ENCODE measurements around the gene FXYD2. TPM values are rescaled to one million over a fixed set of nuclear protein-coding genes. Genes with fewer than 3 reads are reported as not detected.

FXYD2 gene
- total RNA-seq, 1 donor from 2014 or later = 5.0 TPM

DNA sequence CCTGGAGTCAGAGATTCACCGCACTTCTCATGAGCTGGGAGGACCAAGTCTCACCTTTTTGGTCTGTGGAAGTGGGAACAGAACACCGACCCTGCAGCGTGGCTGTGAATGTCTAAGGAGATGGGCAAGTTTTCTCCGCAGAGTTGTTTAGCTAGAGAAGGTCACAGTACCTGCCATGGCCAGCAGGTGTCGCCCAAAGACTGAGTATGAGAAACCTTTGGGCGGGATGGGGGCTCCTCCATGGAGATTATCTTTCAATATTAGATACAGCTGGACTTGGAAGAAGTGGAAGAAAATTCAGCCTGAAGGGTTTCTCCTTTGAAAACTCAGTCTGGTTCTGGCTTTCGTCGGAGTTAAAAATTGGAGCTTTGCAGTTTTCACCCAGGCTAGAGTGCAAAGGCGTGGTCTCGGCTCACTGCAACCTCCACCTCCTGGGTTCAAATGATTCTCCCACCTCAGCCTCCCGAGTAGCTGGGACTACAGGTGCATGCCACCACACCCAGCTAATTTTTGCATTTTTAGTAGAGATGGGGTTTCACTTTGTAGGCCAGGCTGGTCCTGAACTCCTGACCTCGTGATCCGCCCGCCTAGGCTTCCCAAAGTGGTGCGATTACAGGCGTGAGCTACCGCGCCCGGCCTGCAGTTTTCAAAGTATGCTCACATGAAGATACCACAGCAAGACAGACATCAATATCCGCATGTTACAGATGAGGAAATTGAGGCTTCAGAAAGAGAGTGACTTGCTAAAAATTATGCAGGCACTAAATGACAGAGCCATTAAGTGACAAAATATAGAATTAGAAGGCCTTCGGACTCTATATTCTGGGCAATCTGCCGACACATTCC, 16.8 kb downstream of the FXYD2 start:
- H3K27me3 ChIP-seq (ENCODE audit: control insufficient read depth, insufficient read depth, low read length) = no peaks in the 10 kb centered on the region
- TF ChIP-seq, protein P1, sequence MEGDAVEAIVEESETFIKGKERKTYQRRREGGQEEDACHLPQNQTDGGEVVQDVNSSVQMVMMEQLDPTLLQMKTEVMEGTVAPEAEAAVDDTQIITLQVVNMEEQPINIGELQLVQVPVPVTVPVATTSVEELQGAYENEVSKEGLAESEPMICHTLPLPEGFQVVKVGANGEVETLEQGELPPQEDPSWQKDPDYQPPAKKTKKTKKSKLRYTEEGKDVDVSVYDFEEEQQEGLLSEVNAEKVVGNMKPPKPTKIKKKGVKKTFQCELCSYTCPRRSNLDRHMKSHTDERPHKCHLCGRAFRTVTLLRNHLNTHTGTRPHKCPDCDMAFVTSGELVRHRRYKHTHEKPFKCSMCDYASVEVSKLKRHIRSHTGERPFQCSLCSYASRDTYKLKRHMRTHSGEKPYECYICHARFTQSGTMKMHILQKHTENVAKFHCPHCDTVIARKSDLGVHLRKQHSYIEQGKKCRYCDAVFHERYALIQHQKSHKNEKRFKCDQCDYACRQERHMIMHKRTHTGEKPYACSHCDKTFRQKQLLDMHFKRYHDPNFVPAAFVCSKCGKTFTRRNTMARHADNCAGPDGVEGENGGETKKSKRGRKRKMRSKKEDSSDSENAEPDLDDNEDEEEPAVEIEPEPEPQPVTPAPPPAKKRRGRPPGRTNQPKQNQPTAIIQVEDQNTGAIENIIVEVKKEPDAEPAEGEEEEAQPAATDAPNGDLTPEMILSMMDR (IDR thresholded peaks at IDR 0.05; ENCODE audit: insufficient read depth, low read length, poor library complexity, severe bottlenecking) = peak; percentile 72
- H3K4me3 ChIP-seq (ENCODE audit: low read depth, low read length) = no peak overlapping the region
- DNase-seq (ENCODE audit: low read depth) = no peak
- no peaks in the 10 kb centered on the region for H3K36me3 ChIP-seq (ENCODE audit: control insufficient read depth, insufficient read depth, low read length)

DNA sequence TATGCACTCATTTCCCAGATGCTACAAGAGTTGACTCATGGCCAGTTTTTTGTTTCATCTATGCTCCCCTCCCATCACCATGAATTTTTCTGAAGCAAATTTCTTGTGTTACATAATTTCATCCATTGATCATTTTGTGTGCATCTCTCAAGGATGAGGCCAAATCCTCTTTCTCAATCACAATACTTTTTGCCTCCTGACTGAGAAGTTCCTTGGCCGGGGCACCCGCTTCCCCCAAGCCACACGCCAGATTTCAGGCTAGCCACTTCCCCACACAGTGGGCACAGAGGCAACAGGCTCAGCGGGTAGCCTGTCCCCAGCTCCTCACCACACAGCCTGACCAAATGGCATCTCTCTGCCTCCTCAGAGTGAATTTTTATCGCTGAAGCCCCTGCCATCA, 17.7 kb downstream of the FXYD2 start:
- TF ChIP-seq, protein P1 (IDR thresholded peaks at IDR 0.05; ENCODE audit: insufficient read depth, low read length, poor library complexity, severe bottlenecking) = no peak
- DNase-seq (ENCODE audit: low read depth) = no peak
- Histone ChIP-seq H3K36me3 (ENCODE audit: control insufficient read depth, insufficient read depth, low read length) (no peaks in the 10 kb centered on the region), H3K4me3 (ENCODE audit: low read depth, low read length) (no peak overlapping the region), H3K27me3 (ENCODE audit: control insufficient read depth, insufficient read depth, low read length) (no peaks in the 10 kb centered on the region)

DNA sequence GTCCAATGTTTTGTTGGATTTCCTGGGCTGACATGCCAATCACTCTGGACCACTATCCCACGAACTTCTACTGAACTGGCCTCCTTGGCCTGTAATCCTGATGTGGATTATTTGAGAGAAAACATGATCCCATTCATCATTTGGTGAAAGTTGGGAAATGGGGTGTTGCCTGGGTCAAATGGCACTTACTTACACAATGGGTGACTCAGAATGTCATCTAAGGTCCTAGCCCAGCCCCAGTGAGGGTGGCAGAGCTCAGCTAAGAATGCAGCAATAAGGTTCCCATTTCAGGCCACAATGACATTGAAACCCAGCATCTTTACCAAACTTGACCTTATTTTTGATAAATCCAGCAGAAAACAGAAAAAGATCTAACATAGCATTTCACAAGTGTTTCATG, 19.5 kb downstream of the FXYD2 start:
- TF ChIP-seq, protein P1 (IDR thresholded peaks at IDR 0.05; ENCODE audit: insufficient read depth, low read length, poor library complexity, severe bottlenecking) = no peak
- no peaks in the 10 kb centered on the region for H3K36me3 ChIP-seq (ENCODE audit: control insufficient read depth, insufficient read depth, low read length)
- H3K4me3 ChIP-seq (ENCODE audit: low read depth, low read length) = no peak overlapping the region
- H3K27me3 ChIP-seq (ENCODE audit: control insufficient read depth, insufficient read depth, low read length) = no peaks in the 10 kb centered on the region
- DNase-seq (ENCODE audit: low read depth) = no peak

DNA sequence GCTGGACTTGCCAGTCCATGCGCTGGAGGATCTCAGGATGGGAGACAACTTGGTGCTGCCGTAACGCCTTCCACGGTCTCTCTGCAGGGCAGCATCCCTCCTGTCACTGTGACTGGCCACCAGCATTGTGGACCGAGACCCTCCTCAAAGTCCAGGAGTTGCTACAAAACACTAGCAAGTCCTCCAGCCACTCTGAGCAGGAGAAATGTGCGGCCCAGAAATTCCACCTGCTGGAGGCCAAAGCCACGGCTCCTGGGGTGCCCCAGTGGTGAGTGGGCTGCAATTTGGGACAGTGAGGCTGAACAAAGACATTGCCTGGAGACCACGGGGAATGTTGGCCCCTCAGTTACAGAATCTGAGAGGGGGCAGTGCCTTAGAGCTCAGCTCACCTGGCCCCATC, 20.6 kb downstream of the FXYD2 start:
- Histone ChIP-seq H3K4me3 (ENCODE audit: low read depth, low read length) (no peak overlapping the region), H3K27me3 (ENCODE audit: control insufficient read depth, insufficient read depth, low read length) (peaks cover 2% of the 10 kb centered on the region), H3K36me3 (ENCODE audit: control insufficient read depth, insufficient read depth, low read length) (no peaks in the 10 kb centered on the region)
- DNase-seq (ENCODE audit: low read depth) = no peak
- TF ChIP-seq, protein P1 (IDR thresholded peaks at IDR 0.05; ENCODE audit: insufficient read depth, low read length, poor library complexity, severe bottlenecking) = no peak

DNA sequence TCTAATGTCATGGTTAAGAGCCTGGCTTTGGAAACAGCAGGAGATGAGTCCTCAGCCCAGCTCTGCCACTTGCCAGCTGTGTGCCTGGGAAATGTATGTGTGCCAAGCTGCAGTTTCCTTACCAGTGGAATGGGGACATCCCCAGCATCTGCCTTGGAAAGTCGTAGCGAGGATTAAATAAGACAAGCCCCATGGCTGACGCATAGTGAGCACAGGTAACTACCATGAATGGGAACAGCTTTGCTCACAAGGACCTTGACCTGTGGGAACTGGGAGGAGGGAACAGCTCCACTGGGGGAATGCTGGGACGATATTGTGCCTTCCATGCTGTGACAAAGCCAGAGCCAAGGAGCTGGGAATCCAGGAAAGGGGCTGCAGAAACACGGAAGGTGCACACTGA, 24.9 kb downstream of the FXYD2 start:
- Histone ChIP-seq H3K4me3 (ENCODE audit: low read depth, low read length) (no peak overlapping the region), H3K36me3 (ENCODE audit: control insufficient read depth, insufficient read depth, low read length) (no peaks in the 10 kb centered on the region), H3K27me3 (ENCODE audit: control insufficient read depth, insufficient read depth, low read length) (peaks cover 33% of the 10 kb centered on the region)
- TF ChIP-seq, protein P1 (IDR thresholded peaks at IDR 0.05; ENCODE audit: insufficient read depth, low read length, poor library complexity, severe bottlenecking) = no peak
- DNase-seq (ENCODE audit: low read depth) = no peak
